PFSK-1 (cell line): ENCODE results near the gene KCNG2.

Experiments used
- FOXP2 ChIP-seq: optimal IDR thresholded peaks from 2 replicates; pipeline ENCODE3; 2011; ENCODE audit warnings: borderline replicate concordance, control low read depth, inconsistent platforms; ENCODE audit not compliant: insufficient read depth; ENCODE audit errors: extremely low read length, extremely low read depth
- POLR2AphosphoS5 ChIP-seq: IDR thresholded peaks from 2 replicates; pipeline ENCODE4 v1.6.1; 2012; ENCODE audit warnings: low read depth, mild to moderate bottlenecking, control low read depth, low read length, moderate library complexity
- REST ChIP-seq, 2 experiments: IDR thresholded peaks; 2 replicates each; pipeline versions ENCODE4 v1.6.1 to v1.8.0; 2011 to 2012; ENCODE audit warnings: low read depth in 2 of 2, low read length in 2 of 2, control low read depth in 1 of 2, inconsistent platforms in 1 of 2, mild to moderate bottlenecking in 1 of 2, moderate library complexity in 1 of 2; ENCODE audit not compliant: insufficient read depth in 1 of 2
- SIN3A ChIP-seq: IDR thresholded peaks from 2 replicates; pipeline ENCODE4 v1.6.1; 2012; ENCODE audit warnings: mild to moderate bottlenecking, low read length, moderate library complexity, borderline replicate concordance; ENCODE audit not compliant: insufficient read depth
- TAF1 ChIP-seq: IDR thresholded peaks from 2 replicates; pipeline ENCODE4 v1.6.1; 2012; ENCODE audit warnings: low read length, control low read depth, borderline replicate concordance; ENCODE audit not compliant: insufficient read depth

Gene KCNG2

DNA sequence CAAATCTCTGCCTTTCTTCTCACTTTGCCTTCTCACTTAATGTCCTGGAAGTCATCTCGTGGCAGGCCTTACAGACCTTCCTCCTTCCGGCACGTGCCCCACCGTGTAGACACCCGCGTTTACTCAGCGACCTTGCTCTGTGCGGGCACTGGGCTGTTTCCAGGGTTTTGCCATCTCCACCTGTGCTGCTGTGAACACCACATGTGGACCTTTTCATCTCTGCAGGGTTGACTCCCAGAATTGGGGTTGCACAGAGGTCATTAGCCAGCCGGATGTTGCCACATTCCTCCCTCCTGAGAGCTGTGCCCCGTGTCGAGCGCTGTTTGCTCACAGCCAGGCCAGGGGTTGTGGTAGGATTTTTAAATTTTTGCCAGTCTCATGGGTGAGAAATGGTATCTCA is 25.4 kb downstream of the KCNG2 start:
- TF ChIP-seq POLR2AphosphoS5 (no peak), REST (IDR thresholded peaks at IDR 0.05; ENCODE audit: insufficient read depth in 1 of 2, low read depth in 2 of 2, low read length in 2 of 2) (no peak), FOXP2 (no peak), SIN3A (no peak), TAF1 (no peak)

GRCh38 chr18:79825913-79826312 is 28.2 kb downstream of the KCNG2 start:
- TF ChIP-seq FOXP2: no peak

GRCh38 chr18:79826966-79827365 is 29.2 kb downstream of the KCNG2 start:
- TF ChIP-seq POLR2AphosphoS5 (no peak), TAF1 (no peak), REST (IDR thresholded peaks at IDR 0.05; ENCODE audit: insufficient read depth in 1 of 2, low read depth in 2 of 2, low read length in 2 of 2) (no peak), FOXP2 (no peak), SIN3A (no peak)

DNA sequence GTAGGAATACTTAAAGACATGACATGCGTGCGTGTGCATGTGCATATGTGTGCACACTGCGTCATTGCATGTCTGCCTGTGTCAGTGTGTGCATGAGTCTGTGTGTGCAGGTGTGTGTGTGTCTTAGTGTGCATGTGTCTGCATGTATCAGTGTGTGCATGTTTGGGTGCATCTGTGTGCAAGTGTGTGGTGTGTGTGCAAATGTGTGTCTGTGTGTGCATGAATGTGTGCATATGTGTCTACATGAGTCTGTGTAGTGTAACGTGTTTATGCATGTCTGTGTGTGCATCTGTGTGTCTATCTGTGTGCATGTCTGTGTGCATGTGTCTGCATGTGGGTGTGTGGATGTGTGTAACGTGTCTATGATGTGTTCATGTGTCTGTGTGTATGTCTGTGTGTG is 30.5 kb downstream of the KCNG2 start:
- no peak for TF ChIP-seq REST (IDR thresholded peaks at IDR 0.05; ENCODE audit: insufficient read depth in 1 of 2, low read depth in 2 of 2, low read length in 2 of 2)
- no peak for TF ChIP-seq POLR2AphosphoS5
- no peak for TF ChIP-seq SIN3A
- no peak for TF ChIP-seq FOXP2
- TF ChIP-seq TAF1: no peak

DNA sequence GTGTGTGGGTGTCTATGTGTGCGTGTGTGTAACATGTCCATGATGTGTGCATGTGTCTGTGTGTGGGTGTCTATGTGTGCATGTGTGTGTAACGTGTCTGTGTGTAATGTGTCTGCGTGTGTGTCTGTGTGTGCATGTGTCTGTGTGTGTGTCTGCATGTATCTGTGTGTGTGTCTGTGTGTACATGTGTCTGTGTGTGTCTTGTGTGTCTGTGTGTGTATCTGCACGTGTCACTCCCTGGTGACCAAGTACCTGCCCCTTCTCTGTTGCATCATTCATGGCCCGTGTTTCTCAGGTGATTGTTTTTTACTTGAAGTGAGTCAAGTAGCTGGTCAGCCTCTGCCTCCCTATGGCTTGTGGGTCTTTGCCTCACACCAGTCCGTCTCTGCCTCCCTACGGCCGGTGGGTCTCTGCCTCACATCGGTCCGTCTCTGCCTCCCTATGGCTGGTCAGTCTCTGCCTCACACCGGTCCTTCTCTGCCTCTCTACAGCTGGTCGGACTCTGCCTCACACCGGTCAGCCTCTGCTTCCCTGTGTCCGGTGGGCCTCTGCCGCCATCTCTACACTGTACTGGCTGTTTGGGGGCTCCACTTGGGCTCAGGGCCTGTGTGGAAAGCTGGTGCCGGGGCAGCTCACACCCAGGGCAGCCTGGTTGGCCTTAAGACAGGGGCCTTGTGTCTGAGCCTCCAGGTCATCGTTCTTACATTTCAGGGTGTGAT is 31.6 kb downstream of the KCNG2 start:
- no peak for TF ChIP-seq TAF1
- no peak for TF ChIP-seq POLR2AphosphoS5
- no peak for TF ChIP-seq REST (IDR thresholded peaks at IDR 0.05; ENCODE audit: insufficient read depth in 1 of 2, low read depth in 2 of 2, low read length in 2 of 2)
- no peak for TF ChIP-seq SIN3A
- TF ChIP-seq FOXP2: no peak
